NCI-H345 treated with DMSO at 0.1 percent for 48 hours (cell line): ENCODE measurements around the gene BLVRB.
"Not testable (repeated sequence)": the region's sequence is repeated elsewhere in the genome, so short reads cannot be mapped to it uniquely, and the experiment has no call there.

ENCODE experiments used
- DNase-seq: peaks from one replicate; lab custom pipeline; 2025; ENCODE audit not compliant: unreplicated experiment; lab: John Stamatoyannopoulos, UW

The BLVRB gene

DNA sequence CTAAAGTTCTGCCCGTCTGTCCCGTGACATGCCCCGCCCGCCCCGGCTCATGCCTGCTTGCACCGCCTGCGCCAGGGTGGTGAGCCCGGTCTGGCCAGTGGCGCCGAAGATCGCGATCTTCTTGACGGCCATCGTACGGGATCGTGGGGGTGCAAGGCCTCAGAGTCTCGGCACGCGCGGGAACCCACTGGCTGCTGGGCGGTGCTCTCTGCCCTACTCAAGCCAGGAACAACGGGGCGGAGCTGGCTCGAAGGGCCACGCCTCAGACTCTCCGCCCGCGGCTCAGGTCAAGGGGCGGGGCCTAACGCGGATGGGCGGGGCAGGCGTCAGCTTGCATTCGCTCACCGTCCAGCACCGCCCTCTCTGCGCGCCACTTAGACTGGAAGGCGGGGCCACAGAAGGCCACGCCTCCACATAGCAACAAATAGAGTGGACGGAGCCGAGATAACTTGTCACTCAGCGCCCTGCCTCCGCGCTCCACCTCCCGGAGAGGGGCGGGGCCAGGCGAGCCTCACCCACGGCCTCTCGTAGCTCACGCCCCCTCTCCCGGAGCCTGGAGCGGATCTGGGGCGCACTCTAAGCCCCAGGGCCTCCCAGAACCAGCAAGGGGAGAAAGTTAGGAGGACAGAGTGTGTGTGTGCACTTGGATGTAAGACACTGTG, at the start of gene BLVRB:
Gene BLVRB (minus strand): TSS at position 189 of the 662 bp plus-strand sequence. CDS start 57 bp downstream, at position 132.
- DNase-seq = peak; percentile 100

- no peak for DNase-seq
These were observed 48.3 kb upstream of the BLVRB start for GRCh38 chr19:40513741-40514315.

DNA sequence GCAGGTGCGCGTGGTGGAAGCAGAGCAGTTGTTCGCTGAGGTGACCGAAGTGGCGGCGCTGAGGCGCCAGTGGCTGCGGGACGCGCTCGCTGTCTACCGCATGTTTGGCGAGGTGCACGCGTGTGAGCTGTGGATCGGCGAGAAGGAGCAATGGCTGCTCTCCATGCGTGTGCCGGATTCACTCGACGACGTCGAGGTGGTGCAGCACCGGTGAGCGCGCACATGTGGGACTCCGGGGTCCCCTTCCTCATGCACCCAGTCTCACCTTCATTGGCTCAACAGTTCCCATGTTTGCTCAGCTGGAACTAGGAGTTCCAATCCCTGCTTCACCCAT, 47.8 kb upstream of the BLVRB start:
- DNase-seq = no peak

DNA sequence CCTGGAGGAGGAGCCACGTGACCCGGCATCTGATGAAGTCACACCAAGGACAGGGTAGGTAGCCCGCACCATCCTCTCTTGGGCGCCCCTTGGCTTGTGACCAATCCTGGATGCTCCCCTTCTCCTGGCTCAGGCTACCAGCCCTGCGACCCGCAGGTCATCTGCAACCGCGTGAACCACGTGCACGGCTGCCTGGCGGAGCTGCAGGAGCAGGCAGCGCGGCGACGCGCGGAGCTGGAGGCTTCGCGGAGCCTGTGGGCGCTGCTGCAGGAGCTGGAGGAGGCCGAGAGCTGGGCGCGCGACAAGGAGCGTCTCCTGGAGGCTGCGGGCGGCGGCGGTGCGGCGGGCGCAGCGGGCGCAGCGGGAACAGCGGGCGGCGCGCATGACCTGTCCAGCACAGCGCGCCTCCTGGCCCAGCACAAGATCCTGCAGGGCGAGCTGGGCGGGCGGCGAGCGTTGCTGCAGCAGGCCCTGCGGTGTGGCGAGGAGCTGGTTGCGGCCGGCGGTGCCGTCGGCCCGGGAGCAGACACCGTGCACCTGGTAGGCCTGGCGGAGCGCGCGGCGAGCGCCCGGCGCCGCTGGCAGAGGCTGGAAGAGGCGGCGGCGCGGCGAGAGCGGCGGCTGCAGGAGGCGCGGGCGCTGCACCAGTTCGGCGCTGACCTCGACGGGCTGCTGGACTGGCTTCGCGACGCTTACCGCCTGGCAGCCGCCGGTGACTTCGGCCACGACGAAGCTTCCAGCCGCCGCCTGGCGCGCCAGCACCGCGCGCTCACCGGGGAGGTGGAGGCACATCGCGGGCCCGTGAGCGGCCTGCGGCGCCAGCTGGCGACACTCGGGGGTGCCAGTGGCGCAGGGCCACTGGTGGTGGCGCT, 47.2 kb upstream of the BLVRB start:
- no peak for DNase-seq

DNA sequence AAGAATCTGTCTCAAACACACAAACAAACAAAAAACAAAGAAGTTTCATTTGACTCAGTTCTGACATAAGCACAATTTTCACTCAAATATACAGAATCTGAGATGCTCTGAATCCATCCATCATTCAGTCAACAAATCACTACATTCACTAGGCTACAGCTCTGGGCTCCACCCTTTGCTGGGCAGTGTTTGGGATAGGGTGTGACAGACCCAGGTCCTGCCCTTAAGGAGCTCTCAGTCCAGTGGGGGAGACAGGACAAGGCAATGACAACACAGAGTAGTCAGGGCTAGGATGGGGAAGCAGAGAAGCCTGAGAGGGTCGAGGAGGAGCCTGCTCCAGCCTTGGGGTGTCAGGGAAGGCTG, 46.5 kb upstream of the BLVRB start:
- DNase-seq = no peak

GRCh38 chr19:40511487-40511886, 45.9 kb upstream of the BLVRB start:
- no peak for DNase-seq

GRCh38 chr19:40510526-40511115, 45.1 kb upstream of the BLVRB start:
- DNase-seq = no peak

DNA sequence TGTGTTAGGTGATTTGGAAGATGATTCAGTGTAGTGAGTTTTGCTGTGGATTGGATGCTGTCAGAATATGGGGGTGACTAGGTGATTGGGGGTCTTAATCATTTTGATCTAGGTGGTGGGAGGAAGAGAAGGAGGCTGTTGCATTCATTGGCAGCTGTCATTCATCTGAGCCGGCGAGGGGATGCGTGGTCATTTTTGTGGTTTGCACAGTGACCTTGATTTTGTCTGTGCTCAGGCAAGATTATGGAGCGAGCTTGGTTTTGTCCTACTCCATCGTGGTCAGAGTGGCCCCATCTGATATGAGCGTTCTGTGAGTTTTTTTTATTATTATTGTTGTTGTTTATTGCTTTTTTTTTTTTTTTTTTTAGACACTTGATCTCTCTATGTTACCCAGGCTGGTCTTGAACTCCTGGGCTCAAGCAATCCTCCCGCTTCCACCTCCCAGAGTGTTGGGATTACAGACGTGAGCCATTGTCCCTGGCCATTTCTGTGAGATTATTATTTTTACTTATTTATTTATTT, 43.3 kb upstream of the BLVRB start:
- no peak for DNase-seq

GRCh38 chr19:40507892-40508291, 42.3 kb upstream of the BLVRB start:
- no peak for DNase-seq

DNA sequence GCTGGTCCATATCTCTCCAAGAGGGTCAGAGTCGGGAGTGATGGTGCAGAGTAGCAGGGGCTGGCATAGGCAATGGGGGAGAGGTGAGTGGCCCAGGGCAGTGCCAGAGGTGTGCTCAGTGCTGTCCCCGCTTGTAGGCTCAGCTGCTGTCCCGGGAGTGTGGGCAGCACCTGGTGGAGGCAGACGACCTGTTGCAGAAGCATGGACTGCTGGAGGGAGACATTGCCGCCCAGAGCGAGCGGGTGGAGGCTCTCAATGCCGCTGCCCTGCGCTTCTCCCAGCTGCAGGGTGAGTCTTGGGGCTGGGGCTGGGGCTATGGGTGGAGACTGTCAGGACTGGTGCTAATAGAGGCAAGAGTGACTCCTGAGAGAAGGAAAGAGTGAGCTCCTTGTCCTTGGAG, 40.6 kb upstream of the BLVRB start:
- DNase-seq = no peak

GRCh38 chr19:40503320-40503695, 37.8 kb upstream of the BLVRB start:
- no peak for DNase-seq

- no peak for DNase-seq
These were observed 37.2 kb upstream of the BLVRB start for GRCh38 chr19:40502647-40503319.

DNA sequence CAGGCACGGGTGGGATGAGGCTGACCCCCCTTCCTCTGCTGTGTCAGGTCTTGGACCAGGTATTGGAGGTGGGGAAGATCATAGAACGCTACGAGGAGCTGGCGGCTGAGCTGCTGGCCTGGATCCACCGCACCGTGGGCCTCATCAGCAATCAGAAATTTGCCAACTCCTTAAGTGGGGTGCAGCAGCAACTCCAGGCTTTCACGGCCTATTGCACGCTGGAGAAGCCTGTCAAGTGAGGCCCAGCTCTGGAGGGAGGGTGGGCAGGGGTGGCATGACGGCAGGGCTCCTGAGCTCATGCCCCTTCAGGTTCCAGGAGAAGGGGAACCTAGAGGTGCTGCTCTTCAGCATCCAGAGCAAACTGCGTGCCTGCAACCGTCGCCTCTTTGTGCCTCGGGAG, 36.5 kb upstream of the BLVRB start:
- no peak for DNase-seq

DNA sequence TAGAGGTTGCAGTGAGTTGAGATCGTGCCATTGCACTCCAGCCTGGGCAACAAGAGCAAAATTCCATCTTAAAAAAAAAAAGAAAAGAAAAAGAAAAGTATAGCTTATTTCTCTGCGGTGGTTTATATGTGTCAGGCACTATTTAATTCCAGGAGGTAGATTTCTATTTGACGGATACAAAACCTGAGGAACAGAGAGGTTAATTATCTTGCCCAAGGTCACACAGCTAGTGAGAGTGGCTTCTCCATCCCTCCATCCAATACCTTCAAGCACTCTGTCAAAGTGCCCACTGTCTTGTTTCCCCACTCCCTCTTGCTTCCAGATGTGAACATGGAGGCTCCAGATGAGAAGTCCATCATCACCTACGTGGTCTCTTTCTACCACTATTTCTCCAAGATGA, 36.1 kb upstream of the BLVRB start:
- DNase-seq = no peak

DNA sequence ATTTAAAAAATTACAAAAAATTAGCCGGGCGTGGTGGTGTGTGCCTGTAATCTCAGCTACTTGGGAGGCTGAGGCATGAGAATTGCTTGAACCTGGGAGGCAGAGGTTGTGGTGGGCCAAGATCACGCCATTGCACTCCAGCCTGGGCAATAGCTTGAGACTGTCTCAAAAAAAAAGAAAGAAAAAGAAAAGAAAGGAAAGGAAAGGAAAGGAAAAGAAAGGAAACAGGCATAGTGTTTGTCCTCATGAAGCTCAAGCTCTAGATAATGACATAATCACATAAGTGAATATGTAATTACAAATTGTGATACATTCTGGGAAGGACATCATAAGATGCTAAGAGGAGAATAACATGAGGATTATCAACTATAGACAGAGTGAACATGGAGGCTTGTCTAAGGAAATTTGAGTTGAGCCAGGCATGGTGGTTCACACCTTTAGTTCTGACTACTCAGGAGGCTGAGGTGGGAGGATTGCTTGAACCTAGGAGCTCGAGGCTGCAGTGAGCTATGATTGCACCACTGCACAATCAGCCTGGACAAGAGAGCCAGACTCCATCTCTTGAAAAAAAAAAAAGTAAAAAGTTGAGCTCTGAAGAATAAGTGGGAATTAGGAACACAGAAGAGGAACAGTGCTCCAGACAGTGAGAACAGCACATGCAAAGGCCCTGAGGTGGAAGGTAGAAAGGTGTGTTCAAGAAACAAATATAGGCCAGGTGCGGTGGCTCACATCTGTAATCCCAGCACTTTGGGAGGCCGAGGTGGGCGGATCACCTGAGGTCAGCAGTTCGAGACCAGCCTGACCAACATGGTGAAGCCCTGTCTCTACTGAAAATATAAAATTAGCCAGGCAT, 35.4 kb upstream of the BLVRB start:
- DNase-seq = not testable (repeated sequence)

DNA sequence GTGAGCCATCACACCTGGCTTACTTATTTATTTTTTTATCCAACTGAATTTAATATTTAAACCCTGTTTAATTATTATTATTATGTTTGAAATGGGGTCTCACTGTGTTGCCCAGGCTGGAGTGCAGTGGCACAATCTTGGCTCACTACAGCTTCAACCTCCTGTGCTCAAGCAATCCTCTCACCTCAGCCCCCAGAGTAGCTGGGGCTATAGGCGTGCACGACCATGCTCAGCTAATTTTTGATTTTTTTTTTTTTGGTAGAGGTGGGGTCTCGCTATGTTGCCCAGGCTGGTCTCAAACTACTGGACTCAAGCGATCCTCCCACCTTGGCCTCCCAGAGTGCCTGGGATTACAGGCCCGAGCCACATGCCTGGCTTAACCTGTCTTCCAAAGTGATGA, 33.8 kb upstream of the BLVRB start:
- no peak for DNase-seq

GRCh38 chr19:40497214-40497613, 31.7 kb upstream of the BLVRB start:
- DNase-seq = no peak

- no peak for DNase-seq
These were observed 28.8 kb upstream of the BLVRB start for GRCh38 chr19:40494191-40494838.

GRCh38 chr19:40493778-40494177, 28.2 kb upstream of the BLVRB start:
- no peak for DNase-seq

- DNase-seq = no peak
These were observed 26.7 kb upstream of the BLVRB start for GRCh38 chr19:40492274-40492673.
